Measurements from ENCODE around the gene CAVIN2. TPM values are rescaled to one million over a fixed set of nuclear protein-coding genes. Genes with fewer than 3 reads are reported as not detected.

Gene CAVIN2
- total RNA-seq, 1 experiment from 2014 or later, result 0.07 TPM

DNA sequence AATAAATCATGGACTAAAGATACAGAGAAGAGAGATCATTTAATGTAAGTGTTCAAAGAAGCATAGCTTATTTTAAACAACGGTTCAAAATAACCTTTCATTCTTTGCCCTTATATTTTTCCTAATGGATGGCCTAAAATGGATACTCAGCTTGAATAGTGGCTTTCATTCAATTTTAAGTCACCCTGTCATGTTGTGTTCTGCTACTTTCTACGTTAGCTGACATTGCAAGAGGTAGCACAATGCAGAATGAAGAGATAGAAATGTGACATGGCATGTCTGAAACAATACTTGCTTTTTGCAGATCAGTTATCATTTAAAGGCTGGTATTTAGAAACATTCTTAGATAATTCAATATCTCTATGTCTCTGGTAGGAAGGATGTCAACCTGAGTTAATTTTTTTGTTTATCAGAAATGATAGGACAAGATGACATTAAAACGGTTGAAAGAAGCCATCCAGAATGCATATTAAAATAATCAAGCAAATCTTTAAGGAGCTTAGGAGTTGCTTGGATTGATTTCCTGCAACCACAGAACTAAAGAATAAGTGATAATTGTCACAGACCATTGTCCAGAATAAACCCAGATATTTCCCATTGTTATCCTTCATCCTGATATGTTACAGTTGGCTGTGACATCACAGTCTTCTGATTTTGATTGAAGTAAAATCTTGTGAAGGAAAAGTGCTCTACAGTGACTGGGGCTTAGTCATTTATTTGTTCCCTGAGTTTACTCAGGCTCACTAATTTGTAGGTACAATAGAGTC is 41.7 kb upstream of the CAVIN2 start:
- no peaks in the 10 kb centered on the region for H3F3A ChIP-seq (ENCODE audit: low read length, unreplicated experiment)
- 0 out of 2 replicates have a peak, but pooled peaks cover 5% of the 10 kb centered on the region for H3K4me1 ChIP-seq (ENCODE audit: insufficient read depth, low read length)
- no peak overlapping the region for H3K4me3 ChIP-seq (ENCODE audit: low read length)
- no peaks in the 10 kb centered on the region for H4K20me1 ChIP-seq (ENCODE audit: low read length)
- ATAC-seq, result peak; percentile 38; the same call in 1 of the 2 replicates
- TF ChIP-seq EZH2phosphoT487 (IDR thresholded peaks at IDR 0.05; ENCODE audit: borderline replicate concordance, low read length), result no peak
- TF ChIP-seq CTCF (conservative IDR thresholded peaks at IDR 0.05; ENCODE audit: low read depth, low read length), result no peak
- no peak for TF ChIP-seq EZH2 (IDR thresholded peaks at IDR 0.05; ENCODE audit: low read length, unreplicated experiment)
- no peak overlapping the region for H3K9ac ChIP-seq (ENCODE audit: low read length)
- no peaks in the 10 kb centered on the region for H3K27me3 ChIP-seq (ENCODE audit: low read length)
- H3K79me2 ChIP-seq (ENCODE audit: low read length), result no peaks in the 10 kb centered on the region
- no peak for DNase-seq
- CTCF ChIA-PET, result no interaction called here
- BruUV-seq (replicated peaks), result no TSS peak
- intact Hi-C loops (cut with micrococcal nuclease), result no loop called here
- no peak overlapping the region for H2AFZ ChIP-seq (ENCODE audit: low read length)
- no peak overlapping the region for H3K27ac ChIP-seq (ENCODE audit: low read length)
- H3K36me3 ChIP-seq (ENCODE audit: low read depth, low read length), result no peaks in the 10 kb centered on the region
- H3K9me3 ChIP-seq (ENCODE audit: low read length), result 0 out of 2 replicates have a peak, but pooled peaks cover 6% of the 10 kb centered on the region
- H3K4me2 ChIP-seq (ENCODE audit: low read length), result no peak overlapping the region
- POLR2A ChIA-PET (ENCODE audit: unreplicated experiment), result no interaction called here
- no peaks in the 10 kb centered on the region for H3K9me2 ChIP-seq (replicated peaks; ENCODE audit: low read length)

GRCh38 chr2:191885650-191886049 is 38.8 kb upstream of the CAVIN2 start:
- H3K4me1 ChIP-seq (ENCODE audit: insufficient read depth, low read length), result no peaks in the 10 kb centered on the region
- H3K27ac ChIP-seq (ENCODE audit: low read length), result no peak overlapping the region
- no peak for DNase-seq
- ATAC-seq, result no peak
- H3K9me2 ChIP-seq (replicated peaks; ENCODE audit: low read length), result no peaks in the 10 kb centered on the region
- no peak overlapping the region for H3K9ac ChIP-seq (ENCODE audit: low read length)
- no peaks in the 10 kb centered on the region for H3K27me3 ChIP-seq (ENCODE audit: low read length)
- no peak overlapping the region for H3K4me3 ChIP-seq (ENCODE audit: low read length)
- intact Hi-C loops (cut with micrococcal nuclease), result no loop called here
- no peaks in the 10 kb centered on the region for H4K20me1 ChIP-seq (ENCODE audit: low read length)
- no TSS peak for BruUV-seq (replicated peaks)
- no peak overlapping the region for H2AFZ ChIP-seq (ENCODE audit: low read length)
- no peaks in the 10 kb centered on the region for H3K9me3 ChIP-seq (ENCODE audit: low read length)
- no peaks in the 10 kb centered on the region for H3F3A ChIP-seq (ENCODE audit: low read length, unreplicated experiment)
- no peaks in the 10 kb centered on the region for H3K36me3 ChIP-seq (ENCODE audit: low read depth, low read length)
- POLR2A ChIA-PET (ENCODE audit: unreplicated experiment), result no interaction called here
- TF ChIP-seq CTCF (conservative IDR thresholded peaks at IDR 0.05; ENCODE audit: low read depth, low read length), result no peak
- no peak for TF ChIP-seq EZH2 (IDR thresholded peaks at IDR 0.05; ENCODE audit: low read length, unreplicated experiment)
- TF ChIP-seq EZH2phosphoT487 (IDR thresholded peaks at IDR 0.05; ENCODE audit: borderline replicate concordance, low read length), result no peak
- H3K4me2 ChIP-seq (ENCODE audit: low read length), result no peak overlapping the region
- no peaks in the 10 kb centered on the region for H3K79me2 ChIP-seq (ENCODE audit: low read length)
- CTCF ChIA-PET, result no interaction called here

- Histone ChIP-seq H2AFZ (ENCODE audit: low read length) (no peak overlapping the region), H3K36me3 (ENCODE audit: low read depth, low read length) (no peaks in the 10 kb centered on the region), H3K27me3 (ENCODE audit: low read length) (no peaks in the 10 kb centered on the region), H3K4me3 (ENCODE audit: low read length) (no peak overlapping the region), H3K4me1 (ENCODE audit: insufficient read depth, low read length) (no peaks in the 10 kb centered on the region), H3K9ac (ENCODE audit: low read length) (no peak overlapping the region), H3K79me2 (ENCODE audit: low read length) (no peaks in the 10 kb centered on the region), H3F3A (ENCODE audit: low read length, unreplicated experiment) (no peaks in the 10 kb centered on the region), H3K9me3 (ENCODE audit: low read length) (no peaks in the 10 kb centered on the region), H3K27ac (ENCODE audit: low read length) (no peak overlapping the region), H3K4me2 (ENCODE audit: low read length) (no peak overlapping the region), H4K20me1 (ENCODE audit: low read length) (no peaks in the 10 kb centered on the region), H3K9me2 (replicated peaks; ENCODE audit: low read length) (no peaks in the 10 kb centered on the region)
- intact Hi-C loops (cut with micrococcal nuclease), result no loop called here
- no peak for ATAC-seq
- no TSS peak for BruUV-seq (replicated peaks)
- TF ChIP-seq CTCF (conservative IDR thresholded peaks at IDR 0.05; ENCODE audit: low read depth, low read length) (no peak), EZH2phosphoT487 (IDR thresholded peaks at IDR 0.05; ENCODE audit: borderline replicate concordance, low read length) (no peak), EZH2 (IDR thresholded peaks at IDR 0.05; ENCODE audit: low read length, unreplicated experiment) (no peak)
- ChIA-PET POLR2A (ENCODE audit: unreplicated experiment) (no interaction called here), CTCF (no interaction called here)
- DNase-seq, result no peak
Measured at GRCh38 chr2:191885098-191885497, 38.2 kb upstream of the CAVIN2 start.
